ENCODE results near the gene APBB2.
A peak's percentile ranks its signal among the peaks of the same experiment; 100 is the strongest.

The APBB2 gene

DNA sequence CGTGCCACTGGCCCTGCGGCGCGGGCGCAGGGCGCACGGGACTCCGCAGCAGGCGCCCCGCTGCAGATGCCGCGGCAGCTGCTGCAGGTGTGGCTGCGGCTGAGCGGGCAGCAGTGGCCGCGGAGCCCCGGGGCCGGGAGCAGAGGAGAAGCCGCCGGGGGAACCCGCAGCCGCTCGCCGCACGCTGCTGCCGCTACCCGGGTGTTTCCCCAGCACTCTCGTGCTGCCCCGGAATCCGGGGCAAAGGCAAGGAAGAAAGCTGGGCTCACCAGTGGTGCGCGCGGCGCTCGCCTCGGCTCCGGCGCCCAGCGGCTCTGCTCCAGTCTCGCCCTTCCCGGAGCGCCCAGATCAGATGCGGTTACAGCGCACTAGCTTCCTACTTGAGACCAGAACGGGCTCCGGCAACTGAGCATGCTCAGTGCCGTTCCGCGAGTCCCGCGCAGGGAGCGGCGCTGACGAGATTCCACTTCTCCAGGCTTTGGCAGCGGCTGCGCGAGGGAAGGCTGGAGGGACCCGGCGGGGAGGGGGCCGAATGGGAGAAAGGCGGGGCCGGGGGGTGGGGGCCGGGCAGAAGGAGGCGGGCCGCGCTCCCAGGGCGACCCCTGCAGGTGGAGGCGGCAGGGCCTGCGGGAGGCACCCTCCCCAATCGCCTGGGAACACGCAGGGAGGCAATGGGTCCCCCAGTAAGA, at the start of gene APBB2:
Gene APBB2 (minus strand): TSS at position 407 of the 689 bp plus-strand sequence. CDS start 181,288 bp downstream, outside the sequence.
- Histone ChIP-seq H3K9me2 (ENCODE audit: low read depth, low read length) (no peaks in the 10 kb centered on the region), H3K9ac (ENCODE audit: low read length) (peak within 1 kb of the TSS; percentile 57), H3K27me3 (ENCODE audit: insufficient read depth, low read length) (no peaks in the 10 kb centered on the region), H3K9me3 (ENCODE audit: low read length) (no peaks in the 10 kb centered on the region), H4K20me1 (ENCODE audit: insufficient read depth, low read length) (no peaks in the 10 kb centered on the region), H3K79me2 (ENCODE audit: insufficient read depth, low read length) (no peaks in the 10 kb centered on the region), H3K4me3 (ENCODE audit: low read depth, low read length, poor library complexity, severe bottlenecking) (peak within 1 kb of the TSS; percentile 72), H3K27ac (ENCODE audit: low read depth, low read length, poor library complexity, severe bottlenecking) (no peak within 1 kb of the TSS), H2AFZ (ENCODE audit: low read length) (no peak within 1 kb of the TSS), H3K4me2 (ENCODE audit: low read length) (peak within 1 kb of the TSS; percentile 92), H3K4me1 (ENCODE audit: insufficient read depth, low read length, severe bottlenecking) (peaks cover 32% of the 10 kb centered on the region), H3F3A (ENCODE audit: insufficient read depth, low read length) (no peaks in the 10 kb centered on the region), H3K36me3 (ENCODE audit: insufficient read depth, low read length) (no peaks in the 10 kb centered on the region)
- TF ChIP-seq EZH2 (IDR thresholded peaks at IDR 0.05; ENCODE audit: borderline replicate concordance, low read length) = no peak
- TF ChIP-seq, protein P1, sequence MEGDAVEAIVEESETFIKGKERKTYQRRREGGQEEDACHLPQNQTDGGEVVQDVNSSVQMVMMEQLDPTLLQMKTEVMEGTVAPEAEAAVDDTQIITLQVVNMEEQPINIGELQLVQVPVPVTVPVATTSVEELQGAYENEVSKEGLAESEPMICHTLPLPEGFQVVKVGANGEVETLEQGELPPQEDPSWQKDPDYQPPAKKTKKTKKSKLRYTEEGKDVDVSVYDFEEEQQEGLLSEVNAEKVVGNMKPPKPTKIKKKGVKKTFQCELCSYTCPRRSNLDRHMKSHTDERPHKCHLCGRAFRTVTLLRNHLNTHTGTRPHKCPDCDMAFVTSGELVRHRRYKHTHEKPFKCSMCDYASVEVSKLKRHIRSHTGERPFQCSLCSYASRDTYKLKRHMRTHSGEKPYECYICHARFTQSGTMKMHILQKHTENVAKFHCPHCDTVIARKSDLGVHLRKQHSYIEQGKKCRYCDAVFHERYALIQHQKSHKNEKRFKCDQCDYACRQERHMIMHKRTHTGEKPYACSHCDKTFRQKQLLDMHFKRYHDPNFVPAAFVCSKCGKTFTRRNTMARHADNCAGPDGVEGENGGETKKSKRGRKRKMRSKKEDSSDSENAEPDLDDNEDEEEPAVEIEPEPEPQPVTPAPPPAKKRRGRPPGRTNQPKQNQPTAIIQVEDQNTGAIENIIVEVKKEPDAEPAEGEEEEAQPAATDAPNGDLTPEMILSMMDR (IDR thresholded peaks at IDR 0.05; ENCODE audit: low read length) = peak; percentile 56

DNA sequence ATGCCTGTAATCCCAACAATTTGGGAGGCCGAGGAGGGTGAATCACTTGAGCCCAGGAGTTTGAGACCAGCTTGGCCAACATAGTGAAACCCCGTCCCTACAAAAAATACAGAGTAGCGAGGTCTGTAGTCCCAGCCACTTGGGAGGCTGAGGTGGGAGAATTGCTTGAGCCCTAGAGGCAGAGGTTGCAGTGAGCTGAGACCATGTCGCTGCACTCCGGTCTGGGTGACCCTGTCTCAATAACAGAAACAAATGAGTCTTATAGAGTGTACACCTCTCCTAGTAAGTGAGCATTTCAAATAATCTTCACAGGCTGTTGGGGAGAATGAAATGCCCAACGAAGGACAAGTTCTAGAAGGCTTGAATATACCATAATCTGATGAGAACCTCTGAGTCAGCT, 47.9 kb upstream of the APBB2 start:
- Histone ChIP-seq H3K36me3 (ENCODE audit: insufficient read depth, low read length) (peaks cover 96% of the 10 kb centered on the region), H3K27ac (ENCODE audit: low read depth, low read length, poor library complexity, severe bottlenecking) (no peak overlapping the region), H3F3A (ENCODE audit: insufficient read depth, low read length) (no peaks in the 10 kb centered on the region), H3K79me2 (ENCODE audit: insufficient read depth, low read length) (peaks cover 18% of the 10 kb centered on the region), H3K27me3 (ENCODE audit: insufficient read depth, low read length) (no peaks in the 10 kb centered on the region), H3K9me3 (ENCODE audit: low read length) (no peaks in the 10 kb centered on the region), H2AFZ (ENCODE audit: low read length) (no peak overlapping the region), H3K9me2 (ENCODE audit: low read depth, low read length) (no peaks in the 10 kb centered on the region), H3K4me2 (ENCODE audit: low read length) (no peak overlapping the region), H3K4me1 (ENCODE audit: insufficient read depth, low read length, severe bottlenecking) (peaks cover 16% of the 10 kb centered on the region), H3K4me3 (ENCODE audit: low read depth, low read length, poor library complexity, severe bottlenecking) (no peak overlapping the region), H3K9ac (ENCODE audit: low read length) (no peak overlapping the region), H4K20me1 (ENCODE audit: insufficient read depth, low read length) (no peaks in the 10 kb centered on the region)
- TF ChIP-seq, protein P1 (IDR thresholded peaks at IDR 0.05; ENCODE audit: low read length) = no peak
- no peak for TF ChIP-seq EZH2 (IDR thresholded peaks at IDR 0.05; ENCODE audit: borderline replicate concordance, low read length)

DNA sequence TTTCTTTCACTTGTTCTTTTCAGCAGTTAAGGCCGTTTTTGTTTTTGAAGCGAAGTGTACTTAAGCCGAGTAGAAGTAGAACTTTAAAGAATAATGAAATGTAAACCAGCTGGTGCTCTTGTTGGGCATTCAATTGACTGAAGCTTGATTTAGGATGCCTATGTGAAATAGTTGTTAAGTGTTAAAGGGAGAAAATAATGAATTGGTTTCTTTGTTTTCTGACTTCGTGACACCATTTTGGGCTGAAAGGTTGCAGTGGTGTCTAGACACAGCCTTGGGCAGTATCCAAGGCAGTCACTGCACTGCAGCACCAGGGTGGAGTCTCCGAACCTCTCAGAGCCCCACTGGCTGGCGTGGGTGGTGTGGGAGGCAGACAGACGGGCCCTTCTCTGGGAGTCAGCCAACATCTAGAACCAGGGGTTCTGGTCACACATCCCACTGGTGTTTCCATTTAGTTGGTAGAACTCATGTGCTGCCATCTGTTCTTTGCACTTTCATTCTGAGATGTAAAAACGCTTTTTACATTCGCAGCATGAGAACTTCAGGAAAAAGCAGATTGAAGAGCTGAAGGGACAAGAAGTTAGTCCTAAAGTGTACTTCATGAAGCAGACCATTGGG, 45.9 kb upstream of the APBB2 start:
- H3K9me2 ChIP-seq (ENCODE audit: low read depth, low read length) = no peaks in the 10 kb centered on the region
- peaks cover 24% of the 10 kb centered on the region for H3K4me1 ChIP-seq (ENCODE audit: insufficient read depth, low read length, severe bottlenecking)
- H3K36me3 ChIP-seq (ENCODE audit: insufficient read depth, low read length) = peaks cover 76% of the 10 kb centered on the region
- no peak overlapping the region for H3K4me3 ChIP-seq (ENCODE audit: low read depth, low read length, poor library complexity, severe bottlenecking)
- H3K4me2 ChIP-seq (ENCODE audit: low read length) = no peak overlapping the region
- peaks cover 18% of the 10 kb centered on the region for H3K79me2 ChIP-seq (ENCODE audit: insufficient read depth, low read length)
- no peak overlapping the region for H3K9ac ChIP-seq (ENCODE audit: low read length)
- no peak overlapping the region for H3K27ac ChIP-seq (ENCODE audit: low read depth, low read length, poor library complexity, severe bottlenecking)
- no peaks in the 10 kb centered on the region for H4K20me1 ChIP-seq (ENCODE audit: insufficient read depth, low read length)
- no peak overlapping the region for H2AFZ ChIP-seq (ENCODE audit: low read length)
- H3F3A ChIP-seq (ENCODE audit: insufficient read depth, low read length) = no peaks in the 10 kb centered on the region
- TF ChIP-seq, protein P1 (IDR thresholded peaks at IDR 0.05; ENCODE audit: low read length) = no peak
- no peak for TF ChIP-seq EZH2 (IDR thresholded peaks at IDR 0.05; ENCODE audit: borderline replicate concordance, low read length)
- no peaks in the 10 kb centered on the region for H3K9me3 ChIP-seq (ENCODE audit: low read length)
- no peaks in the 10 kb centered on the region for H3K27me3 ChIP-seq (ENCODE audit: insufficient read depth, low read length)

Measured in OCI-LY1 (cell line).